ENCODE data around the gene CCDC6.

- no peak for TF ChIP-seq CTCF (IDR thresholded peaks at IDR 0.05)
- TF ChIP-seq POLR2A (IDR thresholded peaks at IDR 0.05): no peak
Observed at GRCh38 chr10:59950105-59950504, 43.7 kb upstream of the CCDC6 start.
